VCaP (cell line): ENCODE measurements around the gene SCAMP2.

Source experiments
- H3K27ac ChIP-seq: fragments of 450-650 bp; 2 replicates; pipeline ENCODE4 v1.5.1; 2017
- TF ChIP-seq, protein P1 (sequence below): fragments of 450-650 bp; conservative IDR thresholded peaks from 2 replicates; pipeline ENCODE4 v1.5.1; 2017; ENCODE audit warnings: mild to moderate bottlenecking, moderate library complexity

The SCAMP2 gene

DNA sequence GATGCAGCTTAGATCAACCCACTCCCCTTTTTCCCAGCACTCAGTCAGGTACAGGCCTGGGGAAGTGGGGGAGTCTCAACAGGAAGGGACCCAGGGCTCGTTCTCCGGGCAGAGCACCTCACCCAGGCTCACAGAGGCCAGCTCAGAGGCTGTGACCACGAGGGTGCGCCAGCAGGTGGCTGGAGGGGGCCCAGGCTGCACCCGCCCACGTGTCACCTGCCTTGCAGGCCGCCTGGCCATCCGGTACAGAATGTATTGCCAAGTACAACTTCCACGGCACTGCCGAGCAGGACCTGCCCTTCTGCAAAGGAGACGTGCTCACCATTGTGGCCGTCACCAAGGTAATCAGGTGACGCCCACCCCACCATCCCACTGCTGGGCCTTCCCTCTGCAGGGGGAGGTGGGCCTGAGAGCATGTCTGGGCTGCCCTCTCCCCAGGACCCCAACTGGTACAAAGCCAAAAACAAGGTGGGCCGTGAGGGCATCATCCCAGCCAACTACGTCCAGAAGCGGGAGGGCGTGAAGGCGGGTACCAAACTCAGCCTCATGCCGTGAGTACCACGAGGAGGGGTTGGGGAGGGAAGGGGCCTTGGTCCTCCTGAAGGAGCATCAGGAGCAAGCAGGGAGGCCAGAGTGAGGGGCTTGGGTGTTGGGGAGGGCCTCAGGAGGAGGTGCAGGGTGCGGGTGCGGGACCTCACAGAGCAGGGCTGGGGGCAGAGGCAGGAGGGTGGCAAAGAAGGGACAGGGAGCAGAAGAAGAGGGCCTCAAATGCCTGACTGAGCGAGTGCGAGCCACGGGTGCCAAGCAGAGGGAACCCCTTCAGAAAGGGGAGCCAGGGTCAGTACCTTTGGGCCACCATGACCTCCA, 74.5 kb downstream of the SCAMP2 start:
- TF ChIP-seq, protein P1, sequence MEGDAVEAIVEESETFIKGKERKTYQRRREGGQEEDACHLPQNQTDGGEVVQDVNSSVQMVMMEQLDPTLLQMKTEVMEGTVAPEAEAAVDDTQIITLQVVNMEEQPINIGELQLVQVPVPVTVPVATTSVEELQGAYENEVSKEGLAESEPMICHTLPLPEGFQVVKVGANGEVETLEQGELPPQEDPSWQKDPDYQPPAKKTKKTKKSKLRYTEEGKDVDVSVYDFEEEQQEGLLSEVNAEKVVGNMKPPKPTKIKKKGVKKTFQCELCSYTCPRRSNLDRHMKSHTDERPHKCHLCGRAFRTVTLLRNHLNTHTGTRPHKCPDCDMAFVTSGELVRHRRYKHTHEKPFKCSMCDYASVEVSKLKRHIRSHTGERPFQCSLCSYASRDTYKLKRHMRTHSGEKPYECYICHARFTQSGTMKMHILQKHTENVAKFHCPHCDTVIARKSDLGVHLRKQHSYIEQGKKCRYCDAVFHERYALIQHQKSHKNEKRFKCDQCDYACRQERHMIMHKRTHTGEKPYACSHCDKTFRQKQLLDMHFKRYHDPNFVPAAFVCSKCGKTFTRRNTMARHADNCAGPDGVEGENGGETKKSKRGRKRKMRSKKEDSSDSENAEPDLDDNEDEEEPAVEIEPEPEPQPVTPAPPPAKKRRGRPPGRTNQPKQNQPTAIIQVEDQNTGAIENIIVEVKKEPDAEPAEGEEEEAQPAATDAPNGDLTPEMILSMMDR, result peak; percentile 48
- peak overlapping the region; percentile 48 for H3K27ac ChIP-seq

DNA sequence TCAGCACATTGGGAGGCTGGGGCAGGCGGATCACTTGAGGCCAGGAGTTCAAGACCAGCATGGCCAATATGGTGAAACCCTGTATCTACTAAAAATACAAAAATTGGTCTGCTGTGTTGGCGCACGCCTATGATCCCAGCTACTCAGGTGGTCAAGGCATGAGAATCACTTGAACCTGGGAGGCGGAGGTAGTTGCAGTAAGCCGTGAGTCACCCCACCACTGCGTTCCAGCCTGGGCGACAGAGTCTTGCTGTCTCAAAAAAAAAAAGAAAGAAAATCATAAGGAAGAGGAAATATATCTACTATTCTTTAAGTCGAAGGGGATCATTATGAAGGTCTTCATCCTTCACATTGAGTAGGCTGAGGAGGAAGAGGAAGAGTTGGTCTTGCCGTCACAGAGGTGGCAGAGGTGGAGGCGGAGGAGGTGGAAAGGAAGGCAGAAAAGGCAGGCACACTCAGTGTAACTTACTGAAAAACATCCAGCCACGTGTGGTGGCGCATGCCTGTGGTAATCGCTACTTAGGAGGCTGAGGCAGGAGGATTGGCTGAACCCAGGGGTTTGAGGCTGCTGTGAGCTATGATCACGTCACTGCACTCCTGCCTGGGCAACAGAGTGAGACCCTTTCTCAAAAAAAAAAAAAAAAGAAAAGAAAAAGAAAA, 77.1 kb downstream of the SCAMP2 start:
- TF ChIP-seq, protein P1, result no peak
- no peak overlapping the region for H3K27ac ChIP-seq

DNA sequence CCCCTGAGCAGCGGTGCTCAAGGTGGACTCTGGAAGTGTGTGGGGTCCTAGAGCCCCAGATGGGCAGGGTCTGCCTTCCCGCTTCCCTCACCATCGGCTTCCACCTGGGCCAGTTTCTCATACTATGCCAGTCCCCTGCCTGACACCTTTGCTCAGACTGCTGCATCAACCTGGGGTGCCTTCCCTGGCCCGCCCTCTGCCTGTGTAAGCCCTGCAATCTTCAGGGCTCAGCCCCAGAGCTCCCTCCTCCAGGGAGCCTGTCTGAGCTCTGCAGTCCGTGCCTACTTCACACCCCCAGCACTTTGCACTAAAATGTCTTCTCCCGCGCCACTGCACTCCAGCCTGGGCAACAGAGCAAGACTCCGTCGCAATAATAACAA, 78.2 kb downstream of the SCAMP2 start:
- no peak overlapping the region for H3K27ac ChIP-seq
- TF ChIP-seq, protein P1, result no peak

DNA sequence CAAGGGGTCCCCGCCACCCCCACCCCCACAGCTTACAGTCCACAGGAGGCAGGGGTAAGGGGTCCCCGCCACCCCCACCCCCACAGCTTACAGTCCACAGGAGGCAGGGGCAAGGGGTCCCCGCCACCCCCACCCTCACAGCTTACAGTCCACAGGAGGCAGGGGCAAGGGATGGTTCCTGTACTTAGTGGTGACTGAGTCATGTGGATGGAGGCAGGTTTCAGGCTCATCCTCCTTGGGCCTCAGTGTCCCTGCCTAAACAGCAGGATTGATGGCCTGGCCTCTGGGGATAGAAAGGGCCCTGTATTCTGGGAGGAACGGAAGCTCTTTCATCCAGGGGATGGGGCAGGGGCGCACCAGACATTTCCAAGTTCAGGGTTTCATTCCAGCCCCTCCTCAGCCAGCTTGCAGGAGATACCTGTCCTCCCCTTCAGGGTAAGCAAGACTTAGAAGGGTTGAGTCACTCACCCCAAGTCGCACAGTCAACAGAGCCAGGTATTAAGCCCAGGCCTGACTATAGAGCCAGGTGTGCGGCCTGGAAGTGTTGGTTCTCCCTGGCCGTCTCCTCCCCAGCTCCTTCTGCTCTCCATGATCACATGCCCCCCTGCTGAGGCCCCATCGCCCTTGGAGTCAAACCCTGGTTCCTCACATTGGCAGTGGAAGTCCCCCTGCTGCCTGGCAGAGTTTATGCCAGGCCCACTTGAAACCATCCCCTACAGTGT, 78.8 kb downstream of the SCAMP2 start:
- H3K27ac ChIP-seq, result no peak overlapping the region
- TF ChIP-seq, protein P1, result no peak
